NB4 (cell line): Measurements from ENCODE around the gene SUCLG1.

Experiments used
- POLR2A ChIP-seq: IDR thresholded peaks from 2 replicates; pipeline ENCODE4 v1.6.1; 2011; ENCODE audit warnings: mild to moderate bottlenecking; ENCODE audit not compliant: insufficient read length; ENCODE audit errors: extremely low read depth
- TF ChIP-seq, protein P1 (sequence below): IDR thresholded peaks from one replicate; pipeline ENCODE4 v1.5.1; 2012; ENCODE audit warnings: low read depth, low read length

DNA sequence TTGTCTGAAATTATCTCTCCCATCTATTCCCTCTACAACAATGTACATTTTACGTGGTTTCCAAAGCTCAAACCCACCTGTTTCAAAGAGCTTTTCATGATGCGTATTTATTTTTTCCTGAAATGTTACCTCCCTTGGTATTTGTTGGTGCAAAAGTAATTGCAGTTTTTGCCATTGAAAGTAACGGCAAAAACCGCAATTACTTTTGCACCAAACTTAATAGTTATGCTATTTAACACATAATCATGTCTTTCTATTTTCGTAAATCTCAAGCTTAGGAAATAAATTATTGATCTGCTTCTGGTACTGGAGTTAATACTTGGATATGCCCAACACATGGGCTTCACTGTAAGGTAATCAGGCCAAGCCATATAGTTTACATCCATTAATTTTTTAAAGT lies 85.2 kb downstream of the SUCLG1 start:
- no peak for TF ChIP-seq POLR2A
- TF ChIP-seq, protein P1, sequence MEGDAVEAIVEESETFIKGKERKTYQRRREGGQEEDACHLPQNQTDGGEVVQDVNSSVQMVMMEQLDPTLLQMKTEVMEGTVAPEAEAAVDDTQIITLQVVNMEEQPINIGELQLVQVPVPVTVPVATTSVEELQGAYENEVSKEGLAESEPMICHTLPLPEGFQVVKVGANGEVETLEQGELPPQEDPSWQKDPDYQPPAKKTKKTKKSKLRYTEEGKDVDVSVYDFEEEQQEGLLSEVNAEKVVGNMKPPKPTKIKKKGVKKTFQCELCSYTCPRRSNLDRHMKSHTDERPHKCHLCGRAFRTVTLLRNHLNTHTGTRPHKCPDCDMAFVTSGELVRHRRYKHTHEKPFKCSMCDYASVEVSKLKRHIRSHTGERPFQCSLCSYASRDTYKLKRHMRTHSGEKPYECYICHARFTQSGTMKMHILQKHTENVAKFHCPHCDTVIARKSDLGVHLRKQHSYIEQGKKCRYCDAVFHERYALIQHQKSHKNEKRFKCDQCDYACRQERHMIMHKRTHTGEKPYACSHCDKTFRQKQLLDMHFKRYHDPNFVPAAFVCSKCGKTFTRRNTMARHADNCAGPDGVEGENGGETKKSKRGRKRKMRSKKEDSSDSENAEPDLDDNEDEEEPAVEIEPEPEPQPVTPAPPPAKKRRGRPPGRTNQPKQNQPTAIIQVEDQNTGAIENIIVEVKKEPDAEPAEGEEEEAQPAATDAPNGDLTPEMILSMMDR: no peak
